ENCODE results near the gene PTPRG. TPM values are rescaled to one million over a fixed set of nuclear protein-coding genes. Genes with fewer than 3 reads are reported as not detected.

Gene PTPRG
- total and polyA plus RNA-seq, 2 donors (not counting 1 experiment from before 2014, with no cell fraction given): 67.0 to 97.9 TPM

GRCh38 chr3:62335196-62335595, 773.8 kb downstream of the PTPRG start:
- no peaks in the 10 kb centered on the region for H4K20me1 ChIP-seq (ENCODE audit: control insufficient read depth, extremely low read depth, insufficient read depth, low read length)
- TF ChIP-seq CTCF (conservative IDR thresholded peaks at IDR 0.05 in 1 of 2, IDR thresholded peaks at IDR 0.05 in 1 of 2; ENCODE audit: low read depth in 1 of 2, low read length in 2 of 2) (no peak), EZH2 (IDR thresholded peaks at IDR 0.05; ENCODE audit: low read length, missing control alignments) (no peak)
- no peak for DNase-seq (ENCODE audit: low read depth in 2 of 2)
- H2AFZ ChIP-seq (ENCODE audit: low read length): no peak overlapping the region
- no peak overlapping the region for H3K4me2 ChIP-seq (ENCODE audit: extremely low read depth, insufficient read depth, low read length)
- no peak overlapping the region for H3K9ac ChIP-seq (ENCODE audit: insufficient read depth, low read length)
- no peak overlapping the region for H3K4me3 ChIP-seq (replicated peaks in 1 of 4; ENCODE audit: control extremely low read depth in 1 of 4, insufficient read depth in 1 of 4, low read depth in 3 of 4, low read length in 4 of 4)
- no peaks in the 10 kb centered on the region for H3K36me3 ChIP-seq (ENCODE audit: control insufficient read depth, insufficient read depth, low read length)
- H3K27me3 ChIP-seq (ENCODE audit: control insufficient read depth, insufficient read depth, low read length): no peaks in the 10 kb centered on the region
- no peak overlapping the region for H3K27ac ChIP-seq (ENCODE audit: insufficient read depth, low read length)
- H3K9me3 ChIP-seq (ENCODE audit: control insufficient read depth, insufficient read depth, low read depth, low read length): no peaks in the 10 kb centered on the region
- no peaks in the 10 kb centered on the region for H3K79me2 ChIP-seq (ENCODE audit: control insufficient read depth, insufficient read depth, low read length)
- H3K4me1 ChIP-seq (ENCODE audit: control insufficient read depth, extremely low read depth, insufficient read depth, low read length): no peaks in the 10 kb centered on the region

GRCh38 chr3:62343755-62344154, 782.4 kb downstream of the PTPRG start:
- no peak overlapping the region for H3K9ac ChIP-seq (ENCODE audit: insufficient read depth, low read length)
- no peaks in the 10 kb centered on the region for H3K27me3 ChIP-seq (ENCODE audit: control insufficient read depth, insufficient read depth, low read length)
- no peaks in the 10 kb centered on the region for H3K9me3 ChIP-seq (ENCODE audit: control insufficient read depth, insufficient read depth, low read depth, low read length)
- no peak overlapping the region for H3K4me2 ChIP-seq (ENCODE audit: extremely low read depth, insufficient read depth, low read length)
- no peaks in the 10 kb centered on the region for H3K79me2 ChIP-seq (ENCODE audit: control insufficient read depth, insufficient read depth, low read length)
- no peak overlapping the region for H3K4me3 ChIP-seq (replicated peaks in 1 of 4; ENCODE audit: control extremely low read depth in 1 of 4, insufficient read depth in 1 of 4, low read depth in 3 of 4, low read length in 4 of 4)
- no peaks in the 10 kb centered on the region for H4K20me1 ChIP-seq (ENCODE audit: control insufficient read depth, extremely low read depth, insufficient read depth, low read length)
- no peaks in the 10 kb centered on the region for H3K4me1 ChIP-seq (ENCODE audit: control insufficient read depth, extremely low read depth, insufficient read depth, low read length)
- DNase-seq (ENCODE audit: low read depth in 2 of 2): no peak
- H3K36me3 ChIP-seq (ENCODE audit: control insufficient read depth, insufficient read depth, low read length): no peaks in the 10 kb centered on the region
- H2AFZ ChIP-seq (ENCODE audit: low read length): no peak overlapping the region
- TF ChIP-seq CTCF (conservative IDR thresholded peaks at IDR 0.05 in 1 of 2, IDR thresholded peaks at IDR 0.05 in 1 of 2; ENCODE audit: low read depth in 1 of 2, low read length in 2 of 2) (no peak), EZH2 (IDR thresholded peaks at IDR 0.05; ENCODE audit: low read length, missing control alignments) (no peak)
- no peak overlapping the region for H3K27ac ChIP-seq (ENCODE audit: insufficient read depth, low read length)
